ENCODE results near the gene RNF220.

DNA sequence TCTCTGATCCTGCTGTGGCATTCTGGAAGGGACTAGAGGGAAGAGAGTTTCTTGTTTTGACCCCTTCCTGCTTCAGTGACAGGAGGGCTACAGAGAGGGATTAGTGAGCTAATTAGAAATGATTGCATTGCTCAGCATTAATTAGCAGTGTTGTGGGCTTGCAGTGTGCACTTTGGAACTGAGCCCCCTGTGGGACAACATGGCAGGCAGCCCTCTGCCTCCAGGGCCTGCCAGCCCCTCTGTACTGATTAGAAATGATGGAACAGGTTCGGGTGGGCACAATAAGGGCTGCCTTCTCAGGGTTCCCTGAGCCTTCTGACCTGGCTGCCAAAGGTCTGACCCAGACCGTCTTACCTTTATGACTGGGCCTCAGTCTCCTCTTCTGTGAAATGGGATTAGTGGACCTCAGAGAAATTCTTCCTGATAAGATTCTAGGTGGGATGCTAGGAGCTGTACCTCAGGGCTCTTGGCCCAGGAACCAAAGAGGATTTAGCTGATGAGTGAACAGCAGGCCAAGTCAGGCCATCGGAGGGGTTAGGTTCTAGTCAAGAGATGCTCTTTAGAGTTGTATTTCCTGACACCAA is 229.6 kb downstream of the RNF220 start:
- TF ChIP-seq, protein P1, sequence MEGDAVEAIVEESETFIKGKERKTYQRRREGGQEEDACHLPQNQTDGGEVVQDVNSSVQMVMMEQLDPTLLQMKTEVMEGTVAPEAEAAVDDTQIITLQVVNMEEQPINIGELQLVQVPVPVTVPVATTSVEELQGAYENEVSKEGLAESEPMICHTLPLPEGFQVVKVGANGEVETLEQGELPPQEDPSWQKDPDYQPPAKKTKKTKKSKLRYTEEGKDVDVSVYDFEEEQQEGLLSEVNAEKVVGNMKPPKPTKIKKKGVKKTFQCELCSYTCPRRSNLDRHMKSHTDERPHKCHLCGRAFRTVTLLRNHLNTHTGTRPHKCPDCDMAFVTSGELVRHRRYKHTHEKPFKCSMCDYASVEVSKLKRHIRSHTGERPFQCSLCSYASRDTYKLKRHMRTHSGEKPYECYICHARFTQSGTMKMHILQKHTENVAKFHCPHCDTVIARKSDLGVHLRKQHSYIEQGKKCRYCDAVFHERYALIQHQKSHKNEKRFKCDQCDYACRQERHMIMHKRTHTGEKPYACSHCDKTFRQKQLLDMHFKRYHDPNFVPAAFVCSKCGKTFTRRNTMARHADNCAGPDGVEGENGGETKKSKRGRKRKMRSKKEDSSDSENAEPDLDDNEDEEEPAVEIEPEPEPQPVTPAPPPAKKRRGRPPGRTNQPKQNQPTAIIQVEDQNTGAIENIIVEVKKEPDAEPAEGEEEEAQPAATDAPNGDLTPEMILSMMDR (IDR thresholded peaks at IDR 0.05), result no peak
- TF ChIP-seq POLR2A (IDR thresholded peaks at IDR 0.05), result no peak

All from body of pancreas (tissue), 4 donors.